K562 (cell line): ENCODE measurements around the gene NEURL4. TPM values are rescaled to one million over a fixed set of nuclear protein-coding genes. Genes with fewer than 3 reads are reported as not detected.

ENCODE experiments used
- ATAC-seq: fragments of 200-7000 bp; cut with Tn5 transposase; 3 replicates; pipeline ENCODE4 v1.9.1; 2020; ENCODE audit warnings: moderate library complexity
- BruUV-seq: library from RNA; stranded (reverse); fragments of 400-500 nt; replicated peaks from 2 replicates; lab custom pipeline; 2021; lab: Mats Ljungman, UMichigan
- CTCF ChIA-PET: fragments of 300-600 bp; formaldehyde crosslinking; extraction: SDS; loops from one replicate; lab custom pipeline; 2021; ENCODE audit warnings: low intra/inter-chr PET ratio; lab: Yijun Ruan, JAX
- POLR2A ChIA-PET: fragments of 300-600, 350-650 bp; sonication (Branson Sonifier 250); formaldehyde crosslinking; extraction: SDS; loops from one replicate; lab custom pipeline; 2021; ENCODE audit warnings: antibody characterized with exemption, inconsistent platforms; lab: Yijun Ruan, JAX
- DNase-seq, 4 experiments: peaks; one replicate each; pipeline versions ENCODE4 v3.0.0 to v3.0.0-alpha.2; 2011 to 2018; ENCODE audit warnings: low spot score in 3 of 4, mixed read lengths in 3 of 4; ENCODE audit errors: extremely low read depth in 1 of 4
- FAIRE-seq: peaks from 2 replicates; lab custom pipeline; 2011; peaks lifted over from hg19 to GRCh38; lab: Jason Lieb, UNC
- H2AFZ ChIP-seq: 2 replicates; pipeline ENCODE4 v1.6.0; 2011; ENCODE audit warnings: low read depth, low read length, control low read depth, inconsistent platforms
- H3K27ac ChIP-seq: fragments of 200-600 bp; 3 replicates; pipeline ENCODE4 v1.8.0; 2011; ENCODE audit warnings: low read depth, mild to moderate bottlenecking, control low read depth, inconsistent platforms, low read length, moderate library complexity, mixed read lengths; ENCODE audit errors: extremely low read depth
- H3K27me3 ChIP-seq, 2 experiments: fragments of 300-600 bp in 1 of 2; 2 replicates in 1 of 2; 3 replicates in 1 of 2; pipeline versions ENCODE4 v1.6.0 to v1.8.0; 2011; ENCODE audit warnings: inconsistent platforms in 2 of 2, low read length in 2 of 2, mild to moderate bottlenecking in 1 of 2, mixed read lengths in 1 of 2, moderate library complexity in 1 of 2; ENCODE audit not compliant: control insufficient read depth in 2 of 2, insufficient read depth in 2 of 2
- H3K36me3 ChIP-seq: fragments of 300-600 bp; 3 replicates; pipeline ENCODE4 v1.8.0; 2011; ENCODE audit warnings: mild to moderate bottlenecking, low read length, inconsistent platforms; ENCODE audit not compliant: control insufficient read depth, insufficient read depth
- H3K4me1 ChIP-seq, 2 experiments: fragments of 200-600 bp in 1 of 2; replicated peaks in 1 of 2; 2 replicates in 1 of 2; 3 replicates in 1 of 2; pipeline versions ENCODE4 v1.5.1 to v1.8.0; 2011; ENCODE audit warnings: inconsistent platforms in 2 of 2, low read length in 2 of 2, mild to moderate bottlenecking in 1 of 2, mixed read lengths in 1 of 2, moderate library complexity in 1 of 2; ENCODE audit not compliant: control insufficient read depth in 2 of 2, insufficient read depth in 2 of 2
- H3K4me2 ChIP-seq: 2 replicates; pipeline ENCODE4 v1.6.1; 2011; ENCODE audit warnings: low read length, control low read depth, inconsistent platforms, mixed read lengths; ENCODE audit not compliant: insufficient read depth
- H3K4me3 ChIP-seq: fragments of 200-600 bp; sonication (generic), shearing (Covaris generic); 2 replicates; pipeline ENCODE4 v1.5.1; 2016; ENCODE audit warnings: control low read depth, inconsistent platforms
- H3K79me2 ChIP-seq: fragments of 200-600 bp; 3 replicates; pipeline ENCODE4 v1.8.0; 2011; ENCODE audit warnings: low read length, inconsistent platforms; ENCODE audit not compliant: control insufficient read depth, insufficient read depth
- H3K9ac ChIP-seq, 2 experiments: 2 replicates each; pipeline versions ENCODE4 v1.6.0 to v1.6.1; 2011; ENCODE audit warnings: low read depth in 2 of 2, low read length in 2 of 2, control low read depth in 1 of 2, inconsistent platforms in 1 of 2, mild to moderate bottlenecking in 1 of 2, mixed read lengths in 1 of 2; ENCODE audit not compliant: insufficient read depth in 1 of 2
- H3K9me1 ChIP-seq: one replicate; pipeline ENCODE4 v1.6.0; 2011; ENCODE audit warnings: inconsistent platforms, mild to moderate bottlenecking, low read length, moderate library complexity; ENCODE audit not compliant: control insufficient read depth, insufficient read depth
- H3K9me3 ChIP-seq: replicated peaks from 2 replicates; pipeline ENCODE4 v1.5.1; 2011; ENCODE audit warnings: low read depth, low read length, inconsistent platforms; ENCODE audit not compliant: control insufficient read depth, insufficient read depth
- H4K20me1 ChIP-seq: replicated peaks from 2 replicates; pipeline ENCODE4 v1.6.1; 2011; ENCODE audit warnings: low read length, inconsistent platforms, mixed read lengths; ENCODE audit not compliant: control insufficient read depth, insufficient read depth
- ARID2 ChIP-seq: fragments of 450-650 bp; IDR thresholded peaks from 2 replicates; pipeline ENCODE4 v1.6.1; 2017; ENCODE audit warnings: antibody characterized with exemption, mild to moderate bottlenecking
- CXXC5 ChIP-seq: fragments of 250-450 bp; sonication (Bioruptor Pico); IDR thresholded peaks from 2 replicates; pipeline ENCODE4 v1.8.0; 2022; ENCODE audit warnings: inconsistent platforms, mild to moderate bottlenecking, moderate library complexity
- JUND ChIP-seq, 2 experiments: IDR thresholded peaks; 2 replicates in 1 of 2; 3 replicates in 1 of 2; pipeline ENCODE4 v1.6.1; 2011; ENCODE audit warnings: borderline replicate concordance in 2 of 2, low read depth in 2 of 2, low read length in 2 of 2, improper control_type of control experiment in 1 of 2, missing biosample characterization in 1 of 2, missing genetic modification characterization in 1 of 2, missing genetic modification reagents in 1 of 2
- MAFG ChIP-seq: fragments of 450-650 bp; conservative IDR thresholded peaks from 2 replicates; pipeline ENCODE4 v1.6.1; 2016; ENCODE audit warnings: missing genetic modification characterization, missing compliant biosample characterization
- MEF2A ChIP-seq: IDR thresholded peaks from 2 replicates; pipeline ENCODE4 v1.6.1; 2011; ENCODE audit warnings: low read depth, mild to moderate bottlenecking, low read length, moderate library complexity; ENCODE audit not compliant: control insufficient read depth
- RB1 ChIP-seq: fragments of 450-650 bp; IDR thresholded peaks from 2 replicates; pipeline ENCODE4 v1.6.1; 2017; ENCODE audit warnings: low read depth, mild to moderate bottlenecking
- SAP30 ChIP-seq: fragments of 200-600 bp; sonication (generic); IDR thresholded peaks from 2 replicates; pipeline ENCODE4 v1.6.1; 2012; ENCODE audit warnings: borderline replicate concordance, low read depth, mild to moderate bottlenecking, moderate library complexity, low read length, control low read depth, inconsistent platforms; ENCODE audit not compliant: insufficient read depth, poor library complexity, severe bottlenecking
- SIN3B ChIP-seq: fragments of 450-650 bp; IDR thresholded peaks from 2 replicates; pipeline ENCODE4 v1.6.1; 2017; ENCODE audit warnings: low read depth, mild to moderate bottlenecking, moderate library complexity
- SMAD4 ChIP-seq: fragments of 250-450 bp; sonication (Bioruptor Pico); conservative IDR thresholded peaks from 2 replicates; pipeline ENCODE4 v1.8.0; 2021; ENCODE audit warnings: inconsistent platforms, mild to moderate bottlenecking, moderate library complexity
- ZBTB33 ChIP-seq: sonication (generic); formaldehyde crosslinking; IDR thresholded peaks from 2 replicates; pipeline ENCODE4 v1.8.1; 2023; ENCODE audit warnings: mild to moderate bottlenecking, missing genetic modification reagents
- ZFP30 ChIP-seq: fragments of 250-450 bp; sonication (Bioruptor Pico); IDR thresholded peaks from 2 replicates; pipeline ENCODE4 v1.8.0; 2022; ENCODE audit warnings: moderate library complexity, mild to moderate bottlenecking, inconsistent platforms, borderline replicate concordance
- ZNF695 ChIP-seq: fragments of 450-650 bp; formaldehyde crosslinking; IDR thresholded peaks from 2 replicates; pipeline ENCODE4 v1.4.0; 2020; ENCODE audit warnings: mild to moderate bottlenecking, moderate library complexity
- WGBS: fragments of 100-300 bp; shearing (Covaris generic); methylation state at CpG from one replicate; pipeline ENCODE4 v1.1.6; 2016; ENCODE audit warnings: low coverage, mixed read lengths; ENCODE audit not compliant: insufficient coverage; ENCODE audit errors: missing lambda C conversion rate; 5-methylcytosine and 5-hydroxymethylcytosine counted together
- in situ Hi-C: fragments of 300-500 bp; cut with MboI; formaldehyde crosslinking; loops from 4 replicates; pipeline ENCODE4 v1.15.0; 2018; ENCODE audit warnings: inconsistent platforms, mixed read lengths
- intact Hi-C: fragments of 100-400 bp; cut with micrococcal nuclease; formaldehyde crosslinking; loops from 2 replicates; pipeline ENCODE4 v1.14.2; 2022
- polyA plus RNA-seq, 8 experiments: library from polyadenylated mRNA; depleted of rRNA in 4 of 8; stranded (reverse) in 5 of 8; unstranded in 3 of 8; fragments of >200 nt; fragmentation: Nextera tagmentation in 2 of 8; fragmentation: Illumina TruSeq in 1 of 8; extraction: Ambion mirVana in 2 of 8; extraction: Trizol in 1 of 8; gene quantifications; 2 replicates each; pipeline versions ENCODE4 v1.2.1 to v1.2.3, GENCODE V29; 2011 to 2014; ENCODE audit warnings: inconsistent platforms in 1 of 8, missing spikeins in 1 of 8
- total RNA-seq, 7 experiments: library from RNA; depleted of rRNA in 6 of 7; stranded (reverse); fragments of >200 nt in 6 of 7; fragmentation: Illumina TruSeq in 2 of 7; extraction: Trizol in 2 of 7; gene quantifications; 2 replicates each; pipeline versions ENCODE4 v1.2.1 to v1.2.3, GENCODE V29; 2011 to 2021; ENCODE audit warnings: low replicate concordance in 1 of 7
- TF ChIP-seq, protein P1 (sequence below): IDR thresholded peaks from 2 replicates; pipeline ENCODE4 v1.6.1; 2014; ENCODE audit warnings: antibody characterized with exemption
- TF ChIP-seq, protein P2 (sequence below), 2 experiments: fragments of 450-650 bp in 1 of 2; sonication (generic) in 1 of 2; formaldehyde crosslinking in 1 of 2; IDR thresholded peaks in 1 of 2; conservative IDR thresholded peaks in 1 of 2; 2 replicates each; pipeline versions ENCODE4 v1.6.1 to v1.8.1; 2016 to 2023; ENCODE audit warnings: mild to moderate bottlenecking in 2 of 2, moderate library complexity in 2 of 2, inconsistent platforms in 1 of 2, missing genetic modification reagents in 1 of 2

Gene NEURL4
- total and polyA plus RNA-seq, 9 of the 15 experiments (the other 6 are each of a cell fraction or from before 2014, with no cell fraction given): 0.08 to 37.4 (median 11.5) TPM

- ATAC-seq (peak; percentile 33; the same call in 2 of the 3 replicates), DNase-seq (no peak), FAIRE-seq (no peak)
- Histone ChIP-seq H3K4me1 (no peaks in the 10 kb centered on the region; a peak in 1 of 5 replicates), H3K27me3 (peaks cover 3 to 4% of the 10 kb centered on the region in 2 experiments; a peak in 1 of 5 replicates), H3K9me1 (no peaks in the 10 kb centered on the region), H3K9ac (no peak overlapping the region), H4K20me1 (no peaks in the 10 kb centered on the region), H3K79me2 (no peaks in the 10 kb centered on the region), H2AFZ (no peak overlapping the region), H3K36me3 (no peaks in the 10 kb centered on the region), H3K4me3 (no peak overlapping the region), H3K27ac (no peak overlapping the region), H3K4me2 (no peak overlapping the region), H3K9me3 (no peaks in the 10 kb centered on the region)
- intact Hi-C loops (no loop called here), in situ Hi-C loops (no loop called here)
- BruUV-seq: no TSS peak
- 0% methylated on average over 2 of the region's 2 CpGs for WGBS
- ChIA-PET POLR2A (interaction anchor here (1.8 kb wide), 1 partner anchor 111 kb away, joined by 4 read pairs; no protein-coding TSS in a partner anchor), CTCF (no interaction called here)
- TF ChIP-seq ZBTB33 (CRISPR knock-in tag) (no peak), JUND (IDR thresholded peaks at IDR 0.05; ENCODE audit: borderline replicate concordance, low read depth, low read length) (no peak), JUND (tag; IDR thresholded peaks at IDR 0.05; ENCODE audit: borderline replicate concordance, low read depth, low read length) (no peak), ZFP30 (CRISPR knock-in tag) (no peak), SAP30 (no peak), CXXC5 (CRISPR knock-in tag) (no peak), ZNF695 (CRISPR knock-in tag) (no peak), ARID2 (no peak), MEF2A (peak; percentile 57; the same call in 1 of the 2 replicates), SIN3B (no peak), RB1 (no peak), MAFG (tag) (no peak), SMAD4 (CRISPR knock-in tag) (no peak)
- TF ChIP-seq, protein P1, sequence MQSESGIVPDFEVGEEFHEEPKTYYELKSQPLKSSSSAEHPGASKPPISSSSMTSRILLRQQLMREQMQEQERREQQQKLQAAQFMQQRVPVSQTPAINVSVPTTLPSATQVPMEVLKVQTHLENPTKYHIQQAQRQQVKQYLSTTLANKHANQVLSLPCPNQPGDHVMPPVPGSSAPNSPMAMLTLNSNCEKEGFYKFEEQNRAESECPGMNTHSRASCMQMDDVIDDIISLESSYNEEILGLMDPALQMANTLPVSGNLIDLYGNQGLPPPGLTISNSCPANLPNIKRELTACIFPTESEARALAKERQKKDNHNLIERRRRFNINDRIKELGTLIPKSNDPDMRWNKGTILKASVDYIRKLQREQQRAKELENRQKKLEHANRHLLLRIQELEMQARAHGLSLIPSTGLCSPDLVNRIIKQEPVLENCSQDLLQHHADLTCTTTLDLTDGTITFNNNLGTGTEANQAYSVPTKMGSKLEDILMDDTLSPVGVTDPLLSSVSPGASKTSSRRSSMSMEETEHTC: no peak
- TF ChIP-seq, protein P2, sequence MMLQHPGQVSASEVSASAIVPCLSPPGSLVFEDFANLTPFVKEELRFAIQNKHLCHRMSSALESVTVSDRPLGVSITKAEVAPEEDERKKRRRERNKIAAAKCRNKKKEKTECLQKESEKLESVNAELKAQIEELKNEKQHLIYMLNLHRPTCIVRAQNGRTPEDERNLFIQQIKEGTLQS (IDR thresholded peaks at IDR 0.05): no peak
- TF ChIP-seq, protein P2 (CRISPR knock-in tag; conservative IDR thresholded peaks at IDR 0.05): no peak
Observed at GRCh38 chr17:7374353-7374752, 45.2 kb upstream of the NEURL4 start.
